ENCODE results near the gene FNIP1. TPM values are rescaled to one million over a fixed set of nuclear protein-coding genes. Genes with fewer than 3 reads are reported as not detected.
"Not testable (repeated sequence)": the region's sequence is repeated elsewhere in the genome, so short reads cannot be mapped to it uniquely, and the experiment has no call there.

The FNIP1 gene
- total and polyA plus RNA-seq, 2 experiments from 2014 or later = 20.7 to 73.4 TPM

DNA sequence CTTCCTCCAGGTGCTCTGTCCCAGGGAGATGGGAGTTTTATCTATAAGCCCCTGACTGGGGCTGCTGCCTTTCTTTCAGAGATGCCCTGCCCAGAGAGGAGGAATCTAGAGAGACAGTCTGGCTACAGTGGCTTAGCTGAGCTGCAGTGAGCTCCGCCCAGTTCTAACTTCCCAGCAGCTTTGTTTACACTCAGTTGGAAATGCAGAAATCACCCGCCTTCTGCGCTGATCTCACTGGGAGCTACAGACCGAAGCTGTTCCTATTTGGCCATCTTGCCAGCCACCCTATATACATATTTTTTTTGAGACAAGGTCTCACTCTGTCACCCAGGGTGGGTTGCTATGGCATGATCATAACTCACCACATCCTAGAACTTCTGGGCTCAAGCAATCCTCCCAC is 67.5 kb downstream of the FNIP1 start:
- not testable (repeated sequence) for H4K20me1 ChIP-seq (ENCODE audit: insufficient read depth, poor library complexity, severe bottlenecking); H3K4me3 ChIP-seq; H2AFZ ChIP-seq; DNase-seq (ENCODE audit: low spot score); H3K4me1 ChIP-seq (ENCODE audit: insufficient read depth); H3K27me3 ChIP-seq; H3K9me2 ChIP-seq (replicated peaks; ENCODE audit: insufficient read depth); H3K4me2 ChIP-seq; H3K36me3 ChIP-seq (replicated peaks; ENCODE audit: insufficient read depth, low read depth); H3K9me3 ChIP-seq (ENCODE audit: low read depth); H3K27ac ChIP-seq
- peaks cover 19% of the 10 kb centered on the region for H3K79me2 ChIP-seq
- 85% methylated on average over 4 of the region's 4 CpGs for WGBS (ENCODE audit: low lambda C conversion rate, missing lambda C conversion rate)

DNA sequence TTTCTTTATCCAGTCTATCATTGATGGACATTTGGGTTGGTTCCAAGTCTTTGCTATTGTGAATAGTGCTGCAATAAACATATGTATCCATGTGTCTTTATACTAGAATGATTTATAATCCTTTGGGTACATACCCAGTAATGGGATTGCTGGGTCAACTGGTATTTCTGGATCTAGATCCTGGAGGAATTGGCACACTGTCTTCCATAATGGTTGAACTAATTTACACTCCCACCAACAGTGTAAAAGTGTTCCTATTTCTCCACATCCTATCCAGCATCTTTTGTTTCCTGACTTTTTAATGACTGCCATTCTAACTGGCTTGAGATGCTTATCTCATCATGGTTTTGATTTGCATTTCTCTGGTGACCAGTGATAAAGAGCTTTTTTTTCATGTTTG is 72.7 kb downstream of the FNIP1 start:
- not testable (repeated sequence) for H2AFZ ChIP-seq; H4K20me1 ChIP-seq (ENCODE audit: insufficient read depth, poor library complexity, severe bottlenecking); H3K4me1 ChIP-seq (ENCODE audit: insufficient read depth); H3K4me2 ChIP-seq; H3K27me3 ChIP-seq; H3K36me3 ChIP-seq (replicated peaks; ENCODE audit: insufficient read depth, low read depth); H3K27ac ChIP-seq; H3K4me3 ChIP-seq; DNase-seq (ENCODE audit: low spot score); H3K9me2 ChIP-seq (replicated peaks; ENCODE audit: insufficient read depth); H3K9me3 ChIP-seq (ENCODE audit: low read depth)
- H3K79me2 ChIP-seq = peaks cover 16% of the 10 kb centered on the region

DNA sequence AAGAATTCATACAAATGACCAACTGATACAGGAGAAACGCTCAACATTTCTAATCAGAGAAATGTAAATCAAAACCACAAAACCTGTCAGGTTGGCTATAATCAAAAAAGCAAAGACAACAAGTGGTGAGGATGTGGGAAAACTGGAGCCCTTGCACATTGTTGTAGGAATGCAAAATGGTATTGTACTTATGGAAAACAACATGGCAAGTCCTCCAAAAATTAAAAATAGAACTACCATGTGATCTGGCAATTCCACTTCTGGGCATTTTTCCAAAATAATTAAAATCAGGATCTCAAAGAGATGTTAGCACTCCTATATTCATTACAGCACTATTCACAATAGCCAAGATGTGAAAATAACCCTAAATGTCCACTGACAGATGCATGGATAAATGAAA is 76.1 kb downstream of the FNIP1 start:
- no peak for DNase-seq (ENCODE audit: low spot score)
- H4K20me1 ChIP-seq (ENCODE audit: insufficient read depth, poor library complexity, severe bottlenecking) = no peaks in the 10 kb centered on the region
- no peaks in the 10 kb centered on the region for H3K9me2 ChIP-seq (replicated peaks; ENCODE audit: insufficient read depth)
- no peak overlapping the region for H3K4me2 ChIP-seq
- H3K36me3 ChIP-seq (replicated peaks; ENCODE audit: insufficient read depth, low read depth) = no peaks in the 10 kb centered on the region
- H3K4me1 ChIP-seq (ENCODE audit: insufficient read depth) = no peaks in the 10 kb centered on the region
- TF ChIP-seq EZH2 (IDR thresholded peaks at IDR 0.05; ENCODE audit: borderline replicate concordance) = no peak
- TF ChIP-seq, protein P1, sequence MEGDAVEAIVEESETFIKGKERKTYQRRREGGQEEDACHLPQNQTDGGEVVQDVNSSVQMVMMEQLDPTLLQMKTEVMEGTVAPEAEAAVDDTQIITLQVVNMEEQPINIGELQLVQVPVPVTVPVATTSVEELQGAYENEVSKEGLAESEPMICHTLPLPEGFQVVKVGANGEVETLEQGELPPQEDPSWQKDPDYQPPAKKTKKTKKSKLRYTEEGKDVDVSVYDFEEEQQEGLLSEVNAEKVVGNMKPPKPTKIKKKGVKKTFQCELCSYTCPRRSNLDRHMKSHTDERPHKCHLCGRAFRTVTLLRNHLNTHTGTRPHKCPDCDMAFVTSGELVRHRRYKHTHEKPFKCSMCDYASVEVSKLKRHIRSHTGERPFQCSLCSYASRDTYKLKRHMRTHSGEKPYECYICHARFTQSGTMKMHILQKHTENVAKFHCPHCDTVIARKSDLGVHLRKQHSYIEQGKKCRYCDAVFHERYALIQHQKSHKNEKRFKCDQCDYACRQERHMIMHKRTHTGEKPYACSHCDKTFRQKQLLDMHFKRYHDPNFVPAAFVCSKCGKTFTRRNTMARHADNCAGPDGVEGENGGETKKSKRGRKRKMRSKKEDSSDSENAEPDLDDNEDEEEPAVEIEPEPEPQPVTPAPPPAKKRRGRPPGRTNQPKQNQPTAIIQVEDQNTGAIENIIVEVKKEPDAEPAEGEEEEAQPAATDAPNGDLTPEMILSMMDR (IDR thresholded peaks at IDR 0.05; ENCODE audit: poor library complexity) = no peak
- no peak for TF ChIP-seq EZH2phosphoT487 (IDR thresholded peaks at IDR 0.05; ENCODE audit: low read depth, severe bottlenecking, unreplicated experiment)
- no peak overlapping the region for H3K27ac ChIP-seq
- no peaks in the 10 kb centered on the region for H3K9me3 ChIP-seq (ENCODE audit: low read depth)
- H3K4me3 ChIP-seq = no peak overlapping the region
- WGBS (ENCODE audit: low lambda C conversion rate, missing lambda C conversion rate) = 96% methylated on average over 1 of the region's 1 CpG
- peaks cover under 1% of the 10 kb centered on the region for H3K79me2 ChIP-seq
- H2AFZ ChIP-seq = no peak overlapping the region
- H3K27me3 ChIP-seq = no peaks in the 10 kb centered on the region

DNA sequence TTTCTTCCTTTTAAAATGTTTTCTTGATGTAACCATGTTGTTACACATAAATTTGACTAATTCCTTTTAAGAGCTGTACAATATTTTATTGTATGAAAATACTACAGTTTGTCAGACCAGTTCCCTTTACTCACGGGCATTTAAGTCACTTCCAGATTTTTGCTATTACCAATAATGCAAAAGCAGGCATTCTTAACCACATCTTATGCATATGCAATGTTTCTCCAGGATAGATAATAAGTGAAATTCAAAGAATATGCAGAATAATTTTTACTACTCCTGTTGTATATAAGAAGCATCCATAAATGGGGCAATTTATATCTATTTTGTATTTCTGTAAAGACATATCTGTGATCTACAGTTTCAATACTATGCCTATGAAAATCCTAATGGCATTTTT is 77.3 kb downstream of the FNIP1 start:
- H3K9me3 ChIP-seq (ENCODE audit: low read depth) = no peaks in the 10 kb centered on the region
- peaks cover 4% of the 10 kb centered on the region for H3K79me2 ChIP-seq
- no peaks in the 10 kb centered on the region for H3K27me3 ChIP-seq
- no peak overlapping the region for H2AFZ ChIP-seq
- WGBS (ENCODE audit: low lambda C conversion rate, missing lambda C conversion rate) = 94% methylated on average over 1 of the region's 1 CpG
- H3K4me3 ChIP-seq = no peak overlapping the region
- H3K9me2 ChIP-seq (replicated peaks; ENCODE audit: insufficient read depth) = no peaks in the 10 kb centered on the region
- H3K4me2 ChIP-seq = no peak overlapping the region
- H4K20me1 ChIP-seq (ENCODE audit: insufficient read depth, poor library complexity, severe bottlenecking) = no peaks in the 10 kb centered on the region
- H3K27ac ChIP-seq = no peak overlapping the region
- no peaks in the 10 kb centered on the region for H3K36me3 ChIP-seq (replicated peaks; ENCODE audit: insufficient read depth, low read depth)
- no peaks in the 10 kb centered on the region for H3K4me1 ChIP-seq (ENCODE audit: insufficient read depth)
- TF ChIP-seq, protein P1 (IDR thresholded peaks at IDR 0.05; ENCODE audit: poor library complexity) = no peak
- TF ChIP-seq EZH2 (IDR thresholded peaks at IDR 0.05; ENCODE audit: borderline replicate concordance) (no peak), EZH2phosphoT487 (IDR thresholded peaks at IDR 0.05; ENCODE audit: low read depth, severe bottlenecking, unreplicated experiment) (no peak)
- no peak for DNase-seq (ENCODE audit: low spot score)

All from hepatocyte (in vitro differentiated cells).